Nephron (organoid): ENCODE results near the gene LTB.
A peak's percentile ranks its signal among the peaks of the same experiment; 100 is the strongest.
"Not testable (repeated sequence)": the region's sequence is repeated elsewhere in the genome, so short reads cannot be mapped to it uniquely, and the experiment has no call there.

Experiments used
- H3K27ac Mint-ChIP-seq, 3 experiments: 2 replicates each; pipeline ENCODE4 v1.8.0; 2020; ENCODE audit warnings: mixed read lengths in 3 of 3, mild to moderate bottlenecking in 2 of 3, moderate library complexity in 1 of 3
- H3K27me3 Mint-ChIP-seq: 2 replicates; pipeline ENCODE4 v1.8.0; 2021; ENCODE audit warnings: low read depth, mild to moderate bottlenecking, moderate library complexity, mixed read lengths
- H3K36me3 Mint-ChIP-seq: 2 replicates; pipeline ENCODE4 v1.8.0; 2020; ENCODE audit warnings: low read depth, mixed read lengths
- H3K4me1 Mint-ChIP-seq: 2 replicates; pipeline ENCODE4 v1.8.0; 2020; ENCODE audit warnings: mixed read lengths
- H3K4me3 Mint-ChIP-seq, 3 experiments: 2 replicates each; pipeline ENCODE4 v1.8.0; 2020; ENCODE audit warnings: mild to moderate bottlenecking in 3 of 3, mixed read lengths in 3 of 3, moderate library complexity in 2 of 3
- H3K9me3 Mint-ChIP-seq: 2 replicates; pipeline ENCODE4 v1.8.0; 2020; ENCODE audit warnings: mixed read lengths
- TF ChIP-seq, protein P1 (sequence below), 3 experiments: fragments of 200-600 bp; sonication (generic); IDR thresholded peaks; one replicate each; pipeline ENCODE4 v1.5.0; 2021; ENCODE audit warnings: antibody characterized with exemption in 3 of 3; ENCODE audit not compliant: unreplicated experiment in 3 of 3

Gene LTB

DNA sequence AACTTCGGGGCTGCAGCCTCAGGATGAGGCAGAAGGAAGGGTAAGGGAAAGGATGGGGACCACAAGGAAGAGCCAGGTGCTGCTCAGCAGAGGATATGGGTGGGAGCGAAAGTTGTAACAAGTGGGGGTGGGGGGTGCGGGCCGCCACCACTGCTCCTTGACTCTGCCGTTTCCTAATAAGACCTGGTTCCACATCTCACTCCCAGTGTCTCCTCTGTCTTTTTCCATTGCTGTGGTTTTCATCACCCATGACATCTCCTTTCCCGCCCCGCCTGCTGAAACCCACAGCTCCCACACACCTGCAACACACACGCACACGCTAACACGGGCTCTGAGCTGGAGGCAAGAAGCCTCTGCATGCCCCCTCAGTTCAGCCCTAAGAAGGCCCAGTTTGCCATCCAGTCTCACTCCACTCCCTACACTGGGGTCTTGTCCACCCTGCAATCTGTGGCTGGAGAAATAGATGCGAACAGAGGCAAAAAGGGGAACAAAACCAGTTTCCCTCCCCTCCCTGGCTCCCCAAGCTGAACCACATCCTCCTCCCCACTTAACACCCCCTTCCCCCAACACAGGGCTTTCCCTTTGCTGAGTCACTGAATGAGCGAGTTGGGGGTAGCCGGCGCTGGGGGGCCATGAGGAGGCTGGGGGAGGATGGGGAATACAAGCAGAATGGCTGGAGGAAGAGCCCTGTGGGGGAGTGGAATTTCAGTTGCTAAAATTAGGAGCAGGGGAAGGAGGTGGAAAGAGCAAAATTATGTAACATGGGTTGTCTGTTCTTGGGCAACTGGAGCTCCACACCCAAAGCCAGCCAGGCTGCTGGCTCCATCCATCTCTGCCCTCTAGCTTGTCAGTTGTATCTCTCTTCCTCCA lies 23.4 kb downstream of the LTB start:
- TF ChIP-seq, protein P1, sequence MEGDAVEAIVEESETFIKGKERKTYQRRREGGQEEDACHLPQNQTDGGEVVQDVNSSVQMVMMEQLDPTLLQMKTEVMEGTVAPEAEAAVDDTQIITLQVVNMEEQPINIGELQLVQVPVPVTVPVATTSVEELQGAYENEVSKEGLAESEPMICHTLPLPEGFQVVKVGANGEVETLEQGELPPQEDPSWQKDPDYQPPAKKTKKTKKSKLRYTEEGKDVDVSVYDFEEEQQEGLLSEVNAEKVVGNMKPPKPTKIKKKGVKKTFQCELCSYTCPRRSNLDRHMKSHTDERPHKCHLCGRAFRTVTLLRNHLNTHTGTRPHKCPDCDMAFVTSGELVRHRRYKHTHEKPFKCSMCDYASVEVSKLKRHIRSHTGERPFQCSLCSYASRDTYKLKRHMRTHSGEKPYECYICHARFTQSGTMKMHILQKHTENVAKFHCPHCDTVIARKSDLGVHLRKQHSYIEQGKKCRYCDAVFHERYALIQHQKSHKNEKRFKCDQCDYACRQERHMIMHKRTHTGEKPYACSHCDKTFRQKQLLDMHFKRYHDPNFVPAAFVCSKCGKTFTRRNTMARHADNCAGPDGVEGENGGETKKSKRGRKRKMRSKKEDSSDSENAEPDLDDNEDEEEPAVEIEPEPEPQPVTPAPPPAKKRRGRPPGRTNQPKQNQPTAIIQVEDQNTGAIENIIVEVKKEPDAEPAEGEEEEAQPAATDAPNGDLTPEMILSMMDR (IDR thresholded peaks at IDR 0.05; ENCODE audit: unreplicated experiment in 3 of 3): no peak
- Mint-ChIP-seq H3K4me3 (no peak overlapping the region), H3K9me3 (no peaks in the 10 kb centered on the region), H3K27ac (no peak overlapping the region), H3K36me3 (peaks cover 35% of the 10 kb centered on the region), H3K4me1 (no peaks in the 10 kb centered on the region), H3K27me3 (no peaks in the 10 kb centered on the region)

DNA sequence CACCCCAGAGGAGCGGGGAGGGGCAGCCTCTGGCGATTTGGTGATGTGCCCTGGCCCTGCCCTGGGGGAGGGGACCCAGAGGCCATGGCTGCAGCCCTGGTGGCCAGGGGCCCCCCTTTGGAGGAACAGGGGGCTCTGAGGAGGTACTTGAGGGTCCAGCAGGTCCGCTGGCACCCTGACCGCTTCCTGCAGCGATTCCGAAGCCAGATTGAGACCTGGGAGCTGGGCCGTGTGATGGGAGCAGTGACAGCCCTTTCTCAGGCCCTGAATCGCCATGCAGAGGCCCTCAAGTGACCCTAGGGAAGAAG lies 24.0 kb downstream of the LTB start:
- H3K4me1 Mint-ChIP-seq: no peaks in the 10 kb centered on the region
- TF ChIP-seq, protein P1 (IDR thresholded peaks at IDR 0.05; ENCODE audit: unreplicated experiment in 3 of 3): no peak
- H3K4me3 Mint-ChIP-seq: no peak overlapping the region
- no peak overlapping the region for H3K27ac Mint-ChIP-seq
- H3K9me3 Mint-ChIP-seq: no peaks in the 10 kb centered on the region
- no peaks in the 10 kb centered on the region for H3K27me3 Mint-ChIP-seq
- peaks cover 37% of the 10 kb centered on the region for H3K36me3 Mint-ChIP-seq

DNA sequence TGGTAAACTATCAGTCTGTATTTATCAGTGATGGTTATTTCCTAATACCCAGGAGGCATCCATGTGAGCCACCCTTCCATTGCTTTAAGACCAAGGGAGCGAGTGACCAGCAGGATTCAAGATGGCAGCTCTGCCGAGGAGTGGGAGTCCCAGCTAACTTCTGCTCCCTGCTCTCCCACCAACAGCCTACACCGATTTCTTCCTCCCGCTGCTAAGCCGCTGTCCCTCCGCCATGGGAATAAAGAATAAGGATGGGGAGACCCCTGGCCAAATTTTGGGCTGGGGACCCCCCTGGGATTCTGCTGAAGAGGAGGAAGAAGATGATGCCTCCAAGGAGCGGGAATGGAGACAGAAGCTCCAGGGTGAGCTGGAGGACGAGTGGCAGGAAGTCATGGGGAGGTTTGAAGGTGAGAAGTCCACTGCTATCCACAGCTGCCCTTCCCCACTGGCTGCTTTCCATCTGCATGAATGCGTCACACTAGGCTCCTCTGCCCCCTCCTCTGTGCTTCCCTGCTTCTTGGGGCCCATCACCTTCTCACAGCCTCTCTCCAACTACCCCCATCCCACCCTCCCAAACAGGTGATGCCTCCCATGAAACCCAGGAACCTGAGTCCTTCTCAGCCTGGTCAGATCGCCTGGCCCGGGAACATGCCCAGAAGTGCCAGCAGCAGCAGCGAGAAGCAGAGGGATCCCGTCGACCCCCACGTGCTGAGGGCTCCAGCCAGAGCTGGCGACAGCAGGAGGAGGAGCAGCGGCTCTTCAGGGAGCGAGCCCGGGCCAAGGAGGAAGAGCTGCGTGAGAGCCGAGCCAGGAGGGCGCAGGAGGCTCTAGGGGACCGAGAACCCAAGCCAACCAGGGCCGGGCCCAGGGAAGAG lies 24.5 kb downstream of the LTB start:
- no peaks in the 10 kb centered on the region for H3K27me3 Mint-ChIP-seq
- H3K36me3 Mint-ChIP-seq: peaks cover 39% of the 10 kb centered on the region
- H3K9me3 Mint-ChIP-seq: no peaks in the 10 kb centered on the region
- no peak overlapping the region for H3K4me3 Mint-ChIP-seq
- TF ChIP-seq, protein P1 (IDR thresholded peaks at IDR 0.05; ENCODE audit: unreplicated experiment in 3 of 3): no peak
- no peaks in the 10 kb centered on the region for H3K4me1 Mint-ChIP-seq
- H3K27ac Mint-ChIP-seq: no peak overlapping the region

DNA sequence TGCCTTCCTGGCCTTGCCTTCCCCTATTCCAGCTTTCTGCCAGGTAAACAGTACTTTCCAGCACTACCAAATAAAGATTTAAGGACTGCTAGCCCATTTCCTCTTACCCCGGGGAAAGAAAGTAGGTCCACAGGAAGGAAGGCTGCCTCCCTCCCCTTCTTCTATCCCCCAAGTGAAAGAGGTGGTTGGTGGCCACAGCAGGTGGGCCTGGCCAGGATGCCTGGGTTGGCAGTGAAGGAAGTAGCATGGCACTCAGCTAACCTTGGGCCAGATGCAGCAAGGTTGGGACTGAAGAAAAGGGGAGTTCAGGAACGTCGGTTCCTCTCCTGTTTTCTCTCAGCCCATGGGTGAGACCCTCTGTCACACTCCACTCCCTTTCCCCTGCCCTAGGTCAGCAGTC lies 25.9 kb downstream of the LTB start:
- Mint-ChIP-seq H3K4me1 (no peaks in the 10 kb centered on the region), H3K9me3 (no peaks in the 10 kb centered on the region), H3K4me3 (no peak overlapping the region), H3K36me3 (peaks cover 42% of the 10 kb centered on the region), H3K27me3 (no peaks in the 10 kb centered on the region), H3K27ac (no peak overlapping the region)
- TF ChIP-seq, protein P1 (IDR thresholded peaks at IDR 0.05; ENCODE audit: unreplicated experiment in 3 of 3): no peak

DNA sequence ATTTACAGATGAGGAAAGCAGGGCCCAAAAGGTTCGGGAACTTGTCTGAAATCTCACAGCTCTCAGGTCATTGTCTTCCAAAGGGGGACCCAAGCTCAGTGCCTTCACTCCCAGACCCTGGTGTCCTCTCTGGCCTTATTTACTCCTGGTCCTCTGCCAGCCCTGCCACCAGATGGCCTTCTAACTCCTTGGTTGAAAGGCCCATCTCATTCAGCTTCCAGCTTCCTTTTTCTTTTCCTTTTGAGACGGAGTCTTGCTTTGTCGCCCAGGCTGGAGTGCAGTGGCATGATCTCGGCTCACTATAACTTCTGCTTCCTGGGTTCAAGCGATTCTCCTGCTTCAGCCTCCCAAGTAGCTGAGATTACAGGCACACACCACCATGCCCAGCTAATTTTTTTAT lies 30.9 kb downstream of the LTB start:
- Mint-ChIP-seq H3K27ac (peak overlapping the region in 2 of 3 experiments; percentile 57 to 64), H3K4me3 (peak overlapping the region in 2 of 3 experiments; percentile 27 to 42), H3K36me3 (peaks cover 33% of the 10 kb centered on the region), H3K4me1 (peaks cover 18% of the 10 kb centered on the region)
- not testable (repeated sequence) for H3K9me3 Mint-ChIP-seq, H3K27me3 Mint-ChIP-seq
- TF ChIP-seq, protein P1 (IDR thresholded peaks at IDR 0.05; ENCODE audit: unreplicated experiment in 3 of 3): peak in 2 of 3 experiments; percentile 15 to 22
